Renal cortical epithelial cell (primary cell): ENCODE measurements around the gene CSRP3. TPM values are rescaled to one million over a fixed set of nuclear protein-coding genes. Genes with fewer than 3 reads are reported as not detected.
"Not testable (repeated sequence)": the region's sequence is repeated elsewhere in the genome, so short reads cannot be mapped to it uniquely, and the experiment has no call there.

Source experiments
- DNase-seq: peaks from one replicate; pipeline ENCODE4 v3.0.0-alpha.2; 2011; ENCODE audit warnings: low read depth
- total RNA-seq: library from RNA; depleted of rRNA; stranded (reverse); fragments of >200 nt; gene quantifications from 2 replicates; pipeline ENCODE4 v1.2.3, GENCODE V29; 2014

CSRP3 gene
- total RNA-seq, 1 donor from 2014 or later: not detected

DNA sequence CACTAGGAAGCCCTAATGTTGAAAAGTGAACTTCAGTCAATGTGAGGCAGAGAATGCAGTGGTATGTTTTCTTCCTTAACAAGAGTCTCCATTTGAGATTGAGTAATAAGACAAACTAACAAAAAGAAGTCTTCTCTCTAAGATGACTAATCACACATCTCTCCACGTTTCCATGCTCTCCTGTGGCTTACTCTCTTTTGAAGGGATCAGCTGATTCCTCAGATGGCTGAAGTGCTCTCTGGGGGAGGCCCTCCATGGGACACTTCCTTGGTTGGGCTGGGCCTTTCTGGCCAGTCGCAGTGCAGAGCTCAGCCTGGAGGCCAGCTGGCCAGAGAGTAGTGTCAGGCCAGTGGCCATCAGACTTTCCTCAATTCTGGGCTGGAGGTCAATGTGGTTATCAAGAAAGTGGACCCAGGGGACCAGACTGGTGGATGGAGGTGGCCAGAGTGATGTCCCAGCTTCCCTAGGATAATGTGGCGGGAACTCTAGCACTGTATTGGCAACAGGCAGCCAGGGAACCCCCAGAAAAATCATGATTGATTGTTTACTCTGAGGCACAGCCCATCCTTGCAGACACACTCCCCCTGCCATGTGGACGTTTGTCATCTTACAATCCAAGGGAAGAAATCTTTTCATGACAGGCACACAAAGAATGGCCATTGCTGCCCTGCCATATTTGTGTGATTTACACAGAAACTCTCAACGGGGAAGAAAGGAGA lies 14.5 kb downstream of the CSRP3 start:
- peak; percentile 58 for DNase-seq

DNA sequence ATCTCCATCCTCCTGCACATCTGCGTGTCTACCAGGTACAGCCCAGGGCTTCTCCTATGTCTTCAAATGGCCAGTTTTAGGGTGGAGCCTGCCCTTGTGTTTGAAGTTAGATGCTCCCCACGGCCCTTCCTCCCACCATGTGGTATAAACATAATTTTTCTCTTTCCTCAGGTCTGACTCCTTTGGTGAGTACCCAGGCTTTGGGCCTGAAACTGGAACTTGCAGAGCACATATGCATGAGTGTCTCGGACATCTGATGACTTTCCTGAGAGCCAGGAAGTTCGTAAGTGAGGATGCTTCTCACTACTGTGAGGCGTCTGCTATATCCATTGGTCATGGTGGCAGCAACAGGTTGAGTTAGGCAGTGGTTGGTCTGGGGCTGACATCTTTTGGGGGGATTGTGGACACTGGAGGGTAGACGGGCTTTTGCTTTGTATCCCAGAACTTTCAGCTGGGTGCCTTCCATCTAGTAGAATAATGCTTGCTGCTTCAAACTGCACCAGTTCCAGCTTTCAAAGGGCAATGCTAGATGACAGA lies 16.2 kb downstream of the CSRP3 start:
- DNase-seq: no peak

GRCh38 chr11:19185036-19185435 lies 16.7 kb downstream of the CSRP3 start:
- no peak for DNase-seq

GRCh38 chr11:19183646-19184045 lies 18.1 kb downstream of the CSRP3 start:
- DNase-seq: no peak

DNA sequence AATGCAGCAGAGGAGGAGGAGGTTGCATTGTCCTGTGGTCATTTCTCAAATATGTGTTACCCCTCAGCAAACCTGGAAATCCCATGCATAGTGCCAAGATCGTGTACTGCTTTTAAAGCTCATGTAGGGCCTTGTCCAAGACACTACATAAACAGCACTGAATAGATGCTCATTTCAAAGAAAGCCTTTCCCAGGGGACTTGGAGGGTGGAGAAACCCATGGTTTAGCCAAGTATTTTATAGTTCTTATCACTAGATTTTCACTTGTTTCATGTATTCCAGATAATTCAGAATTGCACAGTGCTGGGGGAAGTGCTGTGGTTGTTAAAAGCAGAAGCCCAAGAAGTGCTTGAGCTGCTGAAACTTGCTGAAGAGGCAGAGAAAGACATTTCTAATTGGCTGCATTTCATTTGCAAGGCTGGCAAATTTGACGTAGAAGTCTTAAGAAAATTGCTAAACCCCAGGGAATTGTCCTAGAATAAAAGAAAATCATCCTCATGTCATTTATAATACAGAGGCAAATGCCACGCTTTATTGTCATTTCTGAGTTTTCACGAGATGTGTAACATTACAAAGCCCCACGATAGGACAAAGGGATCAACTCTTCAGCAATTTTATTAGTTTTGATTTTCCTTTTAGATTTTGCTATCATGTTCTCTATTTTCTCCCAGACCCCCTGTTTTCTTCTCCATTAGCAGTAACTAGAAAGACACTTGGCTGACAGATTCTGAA lies 20.1 kb downstream of the CSRP3 start:
- no peak for DNase-seq

DNA sequence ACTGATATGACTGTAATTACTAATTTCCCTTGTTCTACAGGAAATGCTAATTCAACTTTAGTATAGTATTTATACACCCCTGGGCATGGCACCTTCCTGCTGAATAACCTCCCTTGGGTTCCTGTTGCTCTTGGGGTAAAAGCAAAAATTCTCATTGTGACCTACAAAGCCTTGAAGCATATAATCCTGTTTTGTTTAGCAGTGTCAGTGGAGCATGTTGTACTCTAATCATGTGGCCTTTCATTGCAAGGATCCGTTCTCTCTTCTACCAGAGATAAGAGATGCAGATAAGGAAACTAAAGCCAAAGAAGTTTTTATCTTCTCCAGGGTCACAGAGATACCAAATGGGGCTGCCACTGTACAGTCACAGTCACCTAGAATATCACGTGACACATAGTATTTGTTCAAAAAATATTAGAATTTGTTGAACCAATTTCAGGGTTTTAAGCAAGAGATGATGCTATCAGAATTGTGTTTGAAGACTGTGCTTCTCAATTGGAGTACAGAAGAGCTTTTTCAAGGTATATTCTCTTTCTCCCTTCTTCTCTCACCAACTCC lies 25.1 kb downstream of the CSRP3 start:
- DNase-seq: no peak

DNA sequence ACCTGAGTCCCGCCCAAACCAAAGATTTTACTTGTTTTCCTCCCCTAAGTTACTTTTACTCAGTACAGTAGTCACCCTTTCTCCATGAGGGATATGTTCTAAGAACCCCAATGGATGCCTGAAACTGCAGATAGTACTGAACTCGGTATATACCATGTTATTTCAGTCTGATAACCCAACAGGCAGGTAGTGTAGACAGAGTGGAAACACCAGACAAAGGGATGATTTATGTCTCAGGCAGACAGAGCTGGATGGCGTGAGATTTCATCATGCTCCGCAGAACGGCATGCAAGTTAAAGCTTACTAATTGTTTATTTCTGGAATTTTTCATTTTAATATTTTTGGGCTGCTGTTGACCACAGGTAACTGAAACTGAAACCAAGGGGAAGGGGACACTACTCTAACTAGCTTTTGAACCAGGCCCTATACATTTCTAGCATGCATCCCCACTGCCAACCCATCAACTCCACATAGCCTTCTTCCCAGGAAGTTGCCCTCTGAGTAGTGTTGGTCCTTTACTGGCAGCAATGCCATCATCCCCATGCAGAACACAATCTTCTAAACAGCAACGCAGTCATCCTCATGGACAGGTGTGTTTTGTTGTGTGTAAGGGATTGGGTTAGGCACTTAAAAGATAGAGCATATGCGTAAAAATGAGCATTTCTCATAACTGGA lies 27.7 kb downstream of the CSRP3 start:
- DNase-seq: no peak

GRCh38 chr11:19173004-19173689 lies 28.6 kb downstream of the CSRP3 start:
- DNase-seq: no peak

DNA sequence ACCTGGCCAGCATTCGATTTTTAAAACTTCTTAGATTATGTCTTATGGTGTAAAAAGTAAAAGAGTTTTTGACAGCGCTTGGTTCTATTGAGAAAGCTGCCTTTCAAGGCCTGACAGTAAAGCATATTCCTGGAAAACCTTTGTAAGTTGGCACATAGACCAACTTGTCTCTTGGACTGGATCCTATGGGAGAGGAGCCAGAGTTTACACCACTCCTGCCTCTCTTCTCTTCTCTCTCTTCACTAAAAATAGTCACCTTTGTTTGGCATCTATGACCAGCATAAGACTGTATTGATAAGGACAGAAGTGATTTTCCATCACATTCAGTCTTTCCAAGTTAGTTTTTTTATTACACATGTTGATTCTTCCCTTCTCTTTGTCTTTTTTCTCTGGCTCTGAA lies 33.7 kb downstream of the CSRP3 start:
- DNase-seq: no peak

DNA sequence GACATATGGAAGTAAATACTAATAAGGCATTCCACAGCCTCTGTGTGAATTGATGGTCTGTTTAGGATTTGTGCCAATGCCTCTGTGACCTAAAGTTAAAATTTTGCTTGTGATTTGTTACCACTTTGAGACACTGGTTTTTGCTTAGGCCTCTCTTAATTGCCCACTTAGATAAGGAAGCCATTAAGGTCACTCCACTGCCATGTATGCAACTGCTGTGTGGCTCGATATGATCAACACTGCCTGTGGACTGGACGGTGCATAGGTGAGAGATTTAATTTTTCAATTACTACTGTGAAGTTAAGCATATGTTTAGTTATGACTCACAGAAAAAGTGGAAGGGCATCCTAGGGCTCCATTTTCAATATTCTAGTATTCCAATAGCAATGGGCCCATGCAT lies 36.9 kb downstream of the CSRP3 start:
- no peak for DNase-seq

GRCh38 chr11:19164230-19164855 lies 37.4 kb downstream of the CSRP3 start:
- no peak for DNase-seq

DNA sequence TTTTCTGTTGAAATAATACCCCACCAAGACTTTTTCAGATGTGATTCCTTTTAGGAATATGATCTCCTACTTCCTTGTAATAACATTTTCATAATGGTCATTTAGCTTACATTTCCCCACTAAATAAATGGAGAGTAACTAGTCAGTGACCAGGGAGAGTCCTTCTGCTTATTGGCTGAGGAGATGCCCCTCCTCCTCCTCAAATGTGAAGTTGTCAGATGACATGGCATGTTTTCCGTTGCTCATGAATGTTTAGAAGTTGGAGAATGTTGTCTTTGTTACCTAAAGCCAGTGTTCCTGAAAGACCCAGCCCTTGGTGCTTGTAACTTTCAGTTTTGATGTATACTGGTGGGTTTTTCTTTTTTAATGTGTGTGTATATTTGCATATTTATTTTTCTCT lies 38.2 kb downstream of the CSRP3 start:
- no peak for DNase-seq

GRCh38 chr11:19162951-19163505 lies 38.8 kb downstream of the CSRP3 start:
- peak; percentile 7 for DNase-seq

GRCh38 chr11:19161651-19162050 lies 40.1 kb downstream of the CSRP3 start:
- DNase-seq: no peak

- peak; percentile 41 for DNase-seq
Observed at GRCh38 chr11:19160847-19161246, 40.9 kb downstream of the CSRP3 start.

DNA sequence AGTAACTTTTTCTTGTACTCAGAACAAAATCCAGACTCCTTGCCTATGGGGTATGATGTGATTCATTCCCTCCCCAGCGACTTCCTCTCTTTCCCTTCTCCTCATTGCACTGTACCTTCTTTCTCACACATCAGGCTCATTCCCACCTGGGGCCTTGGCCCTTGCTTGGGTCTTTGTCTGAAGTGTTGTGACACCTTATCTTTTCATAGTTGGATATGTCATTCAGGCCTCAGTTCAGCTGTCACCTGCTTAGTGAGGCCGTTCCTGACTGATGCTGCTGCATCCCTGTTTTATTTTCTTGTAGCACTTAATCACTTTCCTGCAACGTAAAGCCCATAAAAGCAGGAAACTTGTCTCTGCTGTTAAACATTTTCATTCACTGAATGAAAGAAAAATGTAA lies 44.9 kb downstream of the CSRP3 start:
- no peak for DNase-seq

DNA sequence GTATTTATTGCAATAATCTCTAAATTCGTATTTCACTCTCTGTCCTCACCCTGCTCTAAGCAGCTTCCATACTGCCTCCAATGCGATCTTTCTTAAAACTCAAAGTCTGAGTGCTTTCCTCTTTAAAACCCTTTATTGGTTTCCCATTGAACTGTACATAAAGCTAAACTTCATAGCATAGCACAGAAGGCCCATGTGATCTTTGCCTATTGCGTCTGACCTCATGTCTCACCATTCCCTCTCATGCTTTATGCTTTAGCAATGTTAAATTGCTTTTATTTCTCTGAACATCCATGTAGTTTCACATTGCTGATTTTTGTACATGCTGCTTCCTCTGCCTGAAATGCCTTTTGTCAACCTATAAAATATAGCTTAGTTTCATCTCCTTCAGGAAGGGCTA lies 56.5 kb downstream of the CSRP3 start:
- no peak for DNase-seq

DNA sequence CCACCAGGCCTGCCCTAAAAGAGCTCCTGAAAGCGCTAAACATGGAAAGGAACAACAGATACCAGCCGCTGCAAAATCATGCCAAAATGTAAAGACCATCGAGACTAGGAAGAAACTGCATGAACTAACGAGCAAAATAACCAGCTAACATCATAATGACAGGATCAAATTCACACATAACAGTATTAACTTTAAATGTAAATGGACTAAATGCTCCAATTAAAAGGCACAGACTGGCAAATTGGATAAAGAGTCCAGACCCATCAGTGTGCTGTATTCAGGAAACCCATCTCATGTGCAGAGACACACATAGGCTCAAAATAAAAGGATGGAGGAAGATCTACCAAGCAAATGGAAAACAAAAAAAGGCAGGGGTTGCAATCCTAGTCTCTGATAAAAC lies 64.9 kb downstream of the CSRP3 start:
- DNase-seq: not testable (repeated sequence)

- no peak for DNase-seq
Observed at GRCh38 chr11:19134004-19134403, 67.8 kb downstream of the CSRP3 start.
